HL-60 (cell line): ENCODE measurements around the gene EFTUD2.

ENCODE experiments used
- DNase-seq, 2 experiments: peaks; one replicate each; pipeline ENCODE4 v3.0.0-alpha.2; 2010 to 2020; ENCODE audit warnings: low read depth in 1 of 2, low spot score in 1 of 2
- H3K27ac ChIP-seq: fragments of 250-450 bp; sonication (Bioruptor Pico); replicated peaks from 2 replicates; pipeline ENCODE4 v1.5.1; 2020; ENCODE audit warnings: mild to moderate bottlenecking, moderate library complexity
- H3K27me3 ChIP-seq: fragments of 250-450 bp; sonication (Bioruptor Pico); 2 replicates; pipeline ENCODE4 v1.5.1; 2021; ENCODE audit warnings: mild to moderate bottlenecking, moderate library complexity; ENCODE audit not compliant: insufficient read depth, poor library complexity, severe bottlenecking
- H3K4me3 ChIP-seq: replicated peaks from 2 replicates; pipeline ENCODE4 v1.5.1; 2011; ENCODE audit warnings: mild to moderate bottlenecking, control low read depth, low read length; ENCODE audit not compliant: insufficient read depth
- GABPA ChIP-seq: IDR thresholded peaks from 2 replicates; pipeline ENCODE4 v1.6.1; 2012; ENCODE audit warnings: low read depth
- POLR2AphosphoS5 ChIP-seq: IDR thresholded peaks from 2 replicates; pipeline ENCODE4 v1.6.1; 2012; ENCODE audit warnings: low read depth
- SPI1 ChIP-seq: IDR thresholded peaks from 2 replicates; pipeline ENCODE4 v1.6.1; 2012; ENCODE audit warnings: low read depth, mild to moderate bottlenecking, borderline replicate concordance
- TF ChIP-seq, protein P1 (sequence below): IDR thresholded peaks from 2 replicates; pipeline ENCODE4 v1.6.1; 2012; ENCODE audit warnings: low read depth; ENCODE audit not compliant: insufficient replicate concordance
- TF ChIP-seq, protein P2 (sequence below): IDR thresholded peaks from one replicate; pipeline ENCODE4 v1.5.1; 2011; ENCODE audit warnings: low read length, control low read depth, inconsistent platforms; ENCODE audit not compliant: insufficient read depth

The EFTUD2 gene

DNA sequence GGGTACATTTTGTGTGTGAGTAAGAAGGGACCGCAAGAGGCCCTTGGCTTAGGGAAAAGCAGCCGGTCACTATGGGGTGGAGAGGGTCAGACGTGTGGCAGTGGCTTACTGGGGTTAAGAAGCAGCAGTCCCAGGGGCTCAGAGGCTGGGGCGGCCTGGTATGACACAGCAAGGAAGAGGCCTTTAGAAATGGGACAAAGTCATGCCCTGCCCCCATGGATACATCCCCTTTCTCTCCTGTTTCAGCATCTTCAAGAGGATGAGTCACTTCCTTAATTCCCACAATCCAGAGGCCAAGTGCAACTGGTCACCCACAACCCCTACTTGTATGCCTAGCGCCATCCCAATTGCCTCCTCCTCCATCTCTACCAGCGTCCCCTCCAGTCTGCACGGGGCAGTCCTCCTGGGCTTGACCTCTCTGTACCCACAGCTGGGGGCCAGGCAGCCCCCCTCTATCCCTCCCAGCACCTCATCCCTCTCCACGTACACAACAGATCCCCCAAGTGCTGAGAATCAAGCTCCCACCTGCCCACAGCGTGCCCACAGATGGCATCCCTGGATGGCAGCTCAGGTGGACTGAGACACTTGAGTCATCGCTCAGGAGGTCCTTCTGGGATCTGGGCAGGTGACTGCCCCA is 6.9 kb upstream of the EFTUD2 start:
- TF ChIP-seq, protein P1, sequence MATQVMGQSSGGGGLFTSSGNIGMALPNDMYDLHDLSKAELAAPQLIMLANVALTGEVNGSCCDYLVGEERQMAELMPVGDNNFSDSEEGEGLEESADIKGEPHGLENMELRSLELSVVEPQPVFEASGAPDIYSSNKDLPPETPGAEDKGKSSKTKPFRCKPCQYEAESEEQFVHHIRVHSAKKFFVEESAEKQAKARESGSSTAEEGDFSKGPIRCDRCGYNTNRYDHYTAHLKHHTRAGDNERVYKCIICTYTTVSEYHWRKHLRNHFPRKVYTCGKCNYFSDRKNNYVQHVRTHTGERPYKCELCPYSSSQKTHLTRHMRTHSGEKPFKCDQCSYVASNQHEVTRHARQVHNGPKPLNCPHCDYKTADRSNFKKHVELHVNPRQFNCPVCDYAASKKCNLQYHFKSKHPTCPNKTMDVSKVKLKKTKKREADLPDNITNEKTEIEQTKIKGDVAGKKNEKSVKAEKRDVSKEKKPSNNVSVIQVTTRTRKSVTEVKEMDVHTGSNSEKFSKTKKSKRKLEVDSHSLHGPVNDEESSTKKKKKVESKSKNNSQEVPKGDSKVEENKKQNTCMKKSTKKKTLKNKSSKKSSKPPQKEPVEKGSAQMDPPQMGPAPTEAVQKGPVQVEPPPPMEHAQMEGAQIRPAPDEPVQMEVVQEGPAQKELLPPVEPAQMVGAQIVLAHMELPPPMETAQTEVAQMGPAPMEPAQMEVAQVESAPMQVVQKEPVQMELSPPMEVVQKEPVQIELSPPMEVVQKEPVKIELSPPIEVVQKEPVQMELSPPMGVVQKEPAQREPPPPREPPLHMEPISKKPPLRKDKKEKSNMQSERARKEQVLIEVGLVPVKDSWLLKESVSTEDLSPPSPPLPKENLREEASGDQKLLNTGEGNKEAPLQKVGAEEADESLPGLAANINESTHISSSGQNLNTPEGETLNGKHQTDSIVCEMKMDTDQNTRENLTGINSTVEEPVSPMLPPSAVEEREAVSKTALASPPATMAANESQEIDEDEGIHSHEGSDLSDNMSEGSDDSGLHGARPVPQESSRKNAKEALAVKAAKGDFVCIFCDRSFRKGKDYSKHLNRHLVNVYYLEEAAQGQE: no peak
- no peak; the same call in 1 of the 2 replicates for TF ChIP-seq SPI1
- TF ChIP-seq, protein P2, sequence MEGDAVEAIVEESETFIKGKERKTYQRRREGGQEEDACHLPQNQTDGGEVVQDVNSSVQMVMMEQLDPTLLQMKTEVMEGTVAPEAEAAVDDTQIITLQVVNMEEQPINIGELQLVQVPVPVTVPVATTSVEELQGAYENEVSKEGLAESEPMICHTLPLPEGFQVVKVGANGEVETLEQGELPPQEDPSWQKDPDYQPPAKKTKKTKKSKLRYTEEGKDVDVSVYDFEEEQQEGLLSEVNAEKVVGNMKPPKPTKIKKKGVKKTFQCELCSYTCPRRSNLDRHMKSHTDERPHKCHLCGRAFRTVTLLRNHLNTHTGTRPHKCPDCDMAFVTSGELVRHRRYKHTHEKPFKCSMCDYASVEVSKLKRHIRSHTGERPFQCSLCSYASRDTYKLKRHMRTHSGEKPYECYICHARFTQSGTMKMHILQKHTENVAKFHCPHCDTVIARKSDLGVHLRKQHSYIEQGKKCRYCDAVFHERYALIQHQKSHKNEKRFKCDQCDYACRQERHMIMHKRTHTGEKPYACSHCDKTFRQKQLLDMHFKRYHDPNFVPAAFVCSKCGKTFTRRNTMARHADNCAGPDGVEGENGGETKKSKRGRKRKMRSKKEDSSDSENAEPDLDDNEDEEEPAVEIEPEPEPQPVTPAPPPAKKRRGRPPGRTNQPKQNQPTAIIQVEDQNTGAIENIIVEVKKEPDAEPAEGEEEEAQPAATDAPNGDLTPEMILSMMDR: no peak
- peak overlapping the region; percentile 34; the same call in 1 of the 2 replicates for H3K27ac ChIP-seq
- no peaks in the 10 kb centered on the region for H3K27me3 ChIP-seq
- no peak overlapping the region for H3K4me3 ChIP-seq
- peak in 1 of 2 experiments; percentile 38 for DNase-seq

DNA sequence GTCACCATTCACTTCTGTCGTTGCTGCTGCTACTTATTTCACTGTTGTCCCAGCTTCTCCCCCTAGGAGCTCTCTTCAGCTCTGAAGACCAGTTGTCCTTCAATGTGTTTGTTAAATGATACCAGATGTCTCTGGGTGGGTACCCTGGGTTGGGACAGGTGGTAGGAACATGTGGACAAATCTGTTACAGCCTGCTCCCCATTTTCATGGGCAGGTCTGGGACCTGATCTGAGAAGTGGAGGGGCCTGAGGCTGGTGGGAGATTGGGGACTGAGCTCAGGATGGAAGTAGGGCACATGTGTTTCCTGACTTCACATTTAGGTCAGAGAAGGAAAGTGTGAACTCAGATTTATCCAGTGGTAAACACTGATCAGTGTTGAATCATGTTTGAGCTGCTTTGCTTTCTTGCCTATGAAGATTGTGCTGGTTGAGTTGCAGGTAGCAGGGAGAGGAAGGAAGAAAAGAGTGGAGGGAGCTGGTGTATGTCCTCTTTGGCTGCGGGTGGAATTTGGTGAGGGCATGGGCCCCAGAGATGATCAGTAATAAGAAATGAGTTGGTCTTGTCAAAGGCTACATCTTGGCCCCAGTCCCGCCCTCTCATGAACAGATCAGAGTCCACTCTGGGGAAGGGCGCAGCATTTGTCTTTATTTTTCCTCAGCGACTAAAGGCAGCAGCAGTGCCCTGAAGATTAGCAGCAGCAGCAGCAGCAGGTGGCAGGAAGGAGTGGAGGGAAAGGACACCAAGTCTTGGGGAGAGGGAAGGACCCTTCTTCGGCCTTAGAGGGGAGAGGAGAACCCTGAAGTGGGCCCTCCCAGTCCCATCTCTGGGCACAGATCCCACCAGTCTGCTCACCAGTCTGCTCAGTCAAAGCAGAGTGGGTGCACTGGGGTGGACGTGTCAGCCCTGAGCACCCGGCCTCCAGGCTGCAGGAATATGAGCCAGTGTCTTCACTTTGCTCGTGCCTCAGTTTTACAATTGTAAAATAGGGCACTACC is 6.1 kb upstream of the EFTUD2 start:
- DNase-seq: no peak

More for the DNA sequence above, 6.1 kb upstream of the EFTUD2 start:
- peak overlapping the region; percentile 34; the same call in 1 of the 2 replicates for H3K27ac ChIP-seq
- no peak overlapping the region for H3K4me3 ChIP-seq
- TF ChIP-seq SPI1 (no peak), POLR2AphosphoS5 (no peak), GABPA (no peak)
- TF ChIP-seq, protein P2: no peak
- TF ChIP-seq, protein P1: no peak
- no peaks in the 10 kb centered on the region for H3K27me3 ChIP-seq
